ENCODE data around the gene MAMDC2. TPM values are rescaled to one million over a fixed set of nuclear protein-coding genes. Genes with fewer than 3 reads are reported as not detected.

The MAMDC2 gene
- total RNA-seq, 1 donor from 2014 or later, result 0.10 TPM

GRCh38 chr9:70065572-70065971, 21.9 kb downstream of the MAMDC2 start:
- Mint-ChIP-seq H3K27ac (ENCODE audit: unreplicated experiment) (no peak overlapping the region), H3K4me3 (ENCODE audit: unreplicated experiment) (no peak overlapping the region), H3K27me3 (ENCODE audit: unreplicated experiment) (peaks cover 1% of the 10 kb centered on the region), H3K9me3 (ENCODE audit: unreplicated experiment) (no peaks in the 10 kb centered on the region), H3K36me3 (ENCODE audit: low read depth, unreplicated experiment) (no peaks in the 10 kb centered on the region), H3K4me1 (ENCODE audit: unreplicated experiment) (no peaks in the 10 kb centered on the region)
- TF ChIP-seq CTCF (IDR thresholded peaks at IDR 0.05; ENCODE audit: unreplicated experiment), result no peak
- DNase-seq (ENCODE audit: low spot score), result no peak

GRCh38 chr9:70066418-70066817, 22.8 kb downstream of the MAMDC2 start:
- Mint-ChIP-seq H3K9me3 (ENCODE audit: unreplicated experiment) (no peaks in the 10 kb centered on the region), H3K27me3 (ENCODE audit: unreplicated experiment) (peaks cover under 1% of the 10 kb centered on the region), H3K4me1 (ENCODE audit: unreplicated experiment) (no peaks in the 10 kb centered on the region), H3K27ac (ENCODE audit: unreplicated experiment) (no peak overlapping the region), H3K4me3 (ENCODE audit: unreplicated experiment) (no peak overlapping the region), H3K36me3 (ENCODE audit: low read depth, unreplicated experiment) (no peaks in the 10 kb centered on the region)
- TF ChIP-seq CTCF (IDR thresholded peaks at IDR 0.05; ENCODE audit: unreplicated experiment), result no peak
- no peak for DNase-seq (ENCODE audit: low spot score)

GRCh38 chr9:70066874-70067273, 23.2 kb downstream of the MAMDC2 start:
- no peak overlapping the region for H3K4me3 Mint-ChIP-seq (ENCODE audit: unreplicated experiment)
- no peak for DNase-seq (ENCODE audit: low spot score)
- no peaks in the 10 kb centered on the region for H3K27me3 Mint-ChIP-seq (ENCODE audit: unreplicated experiment)
- no peak for TF ChIP-seq CTCF (IDR thresholded peaks at IDR 0.05; ENCODE audit: unreplicated experiment)
- H3K9me3 Mint-ChIP-seq (ENCODE audit: unreplicated experiment), result no peaks in the 10 kb centered on the region
- no peaks in the 10 kb centered on the region for H3K4me1 Mint-ChIP-seq (ENCODE audit: unreplicated experiment)
- H3K27ac Mint-ChIP-seq (ENCODE audit: unreplicated experiment), result no peak overlapping the region
- H3K36me3 Mint-ChIP-seq (ENCODE audit: low read depth, unreplicated experiment), result no peaks in the 10 kb centered on the region

- Mint-ChIP-seq H3K36me3 (ENCODE audit: low read depth, unreplicated experiment) (no peaks in the 10 kb centered on the region), H3K27me3 (ENCODE audit: unreplicated experiment) (no peaks in the 10 kb centered on the region), H3K9me3 (ENCODE audit: unreplicated experiment) (no peaks in the 10 kb centered on the region), H3K27ac (ENCODE audit: unreplicated experiment) (no peak overlapping the region), H3K4me3 (ENCODE audit: unreplicated experiment) (no peak overlapping the region), H3K4me1 (ENCODE audit: unreplicated experiment) (no peaks in the 10 kb centered on the region)
- no peak for TF ChIP-seq CTCF (IDR thresholded peaks at IDR 0.05; ENCODE audit: unreplicated experiment)
- DNase-seq (ENCODE audit: low spot score), result no peak
Observed at GRCh38 chr9:70069704-70070103, 26.1 kb downstream of the MAMDC2 start.

- Mint-ChIP-seq H3K27ac (ENCODE audit: unreplicated experiment) (no peak overlapping the region), H3K36me3 (ENCODE audit: low read depth, unreplicated experiment) (no peaks in the 10 kb centered on the region), H3K4me3 (ENCODE audit: unreplicated experiment) (no peak overlapping the region)
Observed at GRCh38 chr9:70073193-70073592, 29.5 kb downstream of the MAMDC2 start.

More at GRCh38 chr9:70073193-70073592, 29.5 kb downstream of the MAMDC2 start:
- no peak for TF ChIP-seq CTCF (IDR thresholded peaks at IDR 0.05; ENCODE audit: unreplicated experiment)
- Mint-ChIP-seq H3K27me3 (ENCODE audit: unreplicated experiment) (no peaks in the 10 kb centered on the region), H3K4me1 (ENCODE audit: unreplicated experiment) (no peaks in the 10 kb centered on the region), H3K9me3 (ENCODE audit: unreplicated experiment) (no peaks in the 10 kb centered on the region)
- no peak for DNase-seq (ENCODE audit: low spot score)

All from endothelial cell (in vitro differentiated cells).